ENCODE data around the gene PIGC.

The PIGC gene

GRCh38 chr1:172397221-172397620 is 46.6 kb downstream of the PIGC start:
- DNase-seq: no peak

GRCh38 chr1:172395576-172395975 is 48.3 kb downstream of the PIGC start:
- DNase-seq: no peak

- no peak for DNase-seq
Measured at GRCh38 chr1:172394811-172395210, 49.1 kb downstream of the PIGC start.

GRCh38 chr1:172394141-172394751 is 49.6 kb downstream of the PIGC start:
- DNase-seq: peak; percentile 61 to 70

- DNase-seq: no peak
Measured at GRCh38 chr1:172393354-172393753, 50.5 kb downstream of the PIGC start.

GRCh38 chr1:172391976-172392375 is 51.9 kb downstream of the PIGC start:
- no peak for DNase-seq

Data from activated T-cell treated with anti-CD3 and anti-CD28 coated beads, Interleukin-2, amount 50 U/mL, for 48 hours (primary cell).